GM19467 (cell line): Measurements from ENCODE around the gene SLC39A11.

Experiments
- ATAC-seq: cut with Tn5 transposase; IDR thresholded peaks from one replicate; pipeline ENCODE4 v1.9.1; 2021; ENCODE audit warnings: mild to moderate bottlenecking, moderate library complexity; ENCODE audit not compliant: unreplicated experiment

The SLC39A11 gene

GRCh38 chr17:72984145-72984925 is 108.2 kb downstream of the SLC39A11 start:
- ATAC-seq = no peak

- no peak for ATAC-seq
Observed at GRCh38 chr17:72982680-72983079, 109.8 kb downstream of the SLC39A11 start.

- no peak for ATAC-seq
Observed at GRCh38 chr17:72978593-72979218, 113.8 kb downstream of the SLC39A11 start.

- ATAC-seq = no peak
Observed at GRCh38 chr17:72977771-72978417, 114.6 kb downstream of the SLC39A11 start.

GRCh38 chr17:72976971-72977770 is 115.3 kb downstream of the SLC39A11 start:
- ATAC-seq = no peak

GRCh38 chr17:72975509-72975908 is 117.0 kb downstream of the SLC39A11 start:
- no peak for ATAC-seq

- ATAC-seq = no peak
Observed at GRCh38 chr17:72974605-72975232, 117.8 kb downstream of the SLC39A11 start.

- no peak for ATAC-seq
Observed at GRCh38 chr17:72972263-72972951, 120.1 kb downstream of the SLC39A11 start.

GRCh38 chr17:72971226-72971880 is 121.1 kb downstream of the SLC39A11 start:
- ATAC-seq = no peak

- no peak for ATAC-seq
Observed at GRCh38 chr17:72970797-72971196, 121.7 kb downstream of the SLC39A11 start.

GRCh38 chr17:72970246-72970645 is 122.2 kb downstream of the SLC39A11 start:
- no peak for ATAC-seq

- ATAC-seq = no peak
Observed at GRCh38 chr17:72969293-72969906, 123.1 kb downstream of the SLC39A11 start.

- ATAC-seq = no peak
Observed at GRCh38 chr17:72968798-72969197, 123.7 kb downstream of the SLC39A11 start.

- no peak for ATAC-seq
Observed at GRCh38 chr17:72967977-72968585, 124.4 kb downstream of the SLC39A11 start.

GRCh38 chr17:72967277-72967970 is 125.1 kb downstream of the SLC39A11 start:
- ATAC-seq = no peak

GRCh38 chr17:72962106-72962505 is 130.4 kb downstream of the SLC39A11 start:
- no peak for ATAC-seq

- no peak for ATAC-seq
Observed at GRCh38 chr17:72955391-72956140, 136.9 kb downstream of the SLC39A11 start.
